Progenitor cell of endocrine pancreas (in vitro differentiated cells): Measurements from ENCODE around the gene TMEM30B. TPM values are rescaled to one million over a fixed set of nuclear protein-coding genes. Genes with fewer than 3 reads are reported as not detected.

Experiments
- DNase-seq: peaks from one replicate; pipeline ENCODE4 v3.0.0; 2021; ENCODE audit warnings: low spot score; ENCODE audit not compliant: unreplicated experiment
- H3K27ac Mint-ChIP-seq: 2 replicates; pipeline ENCODE4 v1.8.0; 2021; ENCODE audit warnings: mild to moderate bottlenecking, moderate library complexity, mixed read lengths
- H3K27me3 Mint-ChIP-seq: 2 replicates; pipeline ENCODE4 v1.8.0; 2021; ENCODE audit warnings: mixed read lengths
- H3K36me3 Mint-ChIP-seq: 2 replicates; pipeline ENCODE4 v1.8.0; 2022; ENCODE audit warnings: mixed read lengths; ENCODE audit not compliant: insufficient read depth
- H3K4me1 Mint-ChIP-seq: 2 replicates; pipeline ENCODE4 v1.8.0; 2021; ENCODE audit warnings: low read depth, mixed read lengths
- H3K4me3 Mint-ChIP-seq: 2 replicates; pipeline ENCODE4 v1.8.0; 2021; ENCODE audit warnings: low read depth, mild to moderate bottlenecking, moderate library complexity, mixed read lengths
- H3K9me3 Mint-ChIP-seq: 2 replicates; pipeline ENCODE4 v1.8.0; 2021; ENCODE audit warnings: low read depth, mixed read lengths
- CTCF ChIP-seq: fragments of 200-600 bp; sonication (generic); IDR thresholded peaks from one replicate; pipeline ENCODE4 v1.5.0; 2021; ENCODE audit warnings: antibody characterized with exemption, mild to moderate bottlenecking; ENCODE audit not compliant: unreplicated experiment
- total RNA-seq: library from RNA; stranded (reverse); gene quantifications from 2 replicates; pipeline ENCODE4 v1.2.1, GENCODE V29; 2021

TMEM30B gene
- total RNA-seq, 1 donor from 2014 or later: 28.1 TPM

DNA sequence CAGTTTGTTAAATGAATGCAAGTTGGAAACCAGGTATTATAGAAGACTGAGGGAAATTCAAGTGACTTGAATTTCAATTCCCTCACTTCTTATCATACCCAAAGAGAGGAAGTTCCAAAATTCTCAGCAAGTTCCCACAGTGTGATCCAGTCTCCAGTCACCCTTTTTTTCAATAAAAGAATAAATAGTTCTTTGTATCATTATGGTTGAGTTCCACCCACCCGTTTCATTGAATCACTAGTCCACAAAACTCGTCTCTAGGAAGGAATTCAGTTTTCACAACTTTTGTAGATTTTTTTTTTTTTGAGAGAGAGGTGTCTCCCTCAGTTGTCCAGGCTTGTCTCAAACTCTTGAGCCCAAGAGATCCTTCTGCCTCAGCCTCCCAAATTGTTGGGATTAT lies 1.6 kb upstream of the TMEM30B start:
- Mint-ChIP-seq H3K27me3 (no peaks in the 10 kb centered on the region), H3K9me3 (no peaks in the 10 kb centered on the region), H3K4me3 (no peak overlapping the region), H3K27ac (no peak overlapping the region), H3K36me3 (no peaks in the 10 kb centered on the region), H3K4me1 (peaks cover 35% of the 10 kb centered on the region)
- no peak for TF ChIP-seq CTCF
- no peak for DNase-seq

- no peak for TF ChIP-seq CTCF
- DNase-seq: no peak
- H3K27ac Mint-ChIP-seq: peak overlapping the region; percentile 97
- no peaks in the 10 kb centered on the region for H3K27me3 Mint-ChIP-seq
- peak overlapping the region; percentile 87 for H3K4me3 Mint-ChIP-seq
- no peaks in the 10 kb centered on the region for H3K9me3 Mint-ChIP-seq
- H3K4me1 Mint-ChIP-seq: peaks cover 38% of the 10 kb centered on the region
- peaks cover 1% of the 10 kb centered on the region for H3K36me3 Mint-ChIP-seq
These were observed 774 bp upstream of the TMEM30B start for GRCh38 chr14:61281948-61282275.

DNA sequence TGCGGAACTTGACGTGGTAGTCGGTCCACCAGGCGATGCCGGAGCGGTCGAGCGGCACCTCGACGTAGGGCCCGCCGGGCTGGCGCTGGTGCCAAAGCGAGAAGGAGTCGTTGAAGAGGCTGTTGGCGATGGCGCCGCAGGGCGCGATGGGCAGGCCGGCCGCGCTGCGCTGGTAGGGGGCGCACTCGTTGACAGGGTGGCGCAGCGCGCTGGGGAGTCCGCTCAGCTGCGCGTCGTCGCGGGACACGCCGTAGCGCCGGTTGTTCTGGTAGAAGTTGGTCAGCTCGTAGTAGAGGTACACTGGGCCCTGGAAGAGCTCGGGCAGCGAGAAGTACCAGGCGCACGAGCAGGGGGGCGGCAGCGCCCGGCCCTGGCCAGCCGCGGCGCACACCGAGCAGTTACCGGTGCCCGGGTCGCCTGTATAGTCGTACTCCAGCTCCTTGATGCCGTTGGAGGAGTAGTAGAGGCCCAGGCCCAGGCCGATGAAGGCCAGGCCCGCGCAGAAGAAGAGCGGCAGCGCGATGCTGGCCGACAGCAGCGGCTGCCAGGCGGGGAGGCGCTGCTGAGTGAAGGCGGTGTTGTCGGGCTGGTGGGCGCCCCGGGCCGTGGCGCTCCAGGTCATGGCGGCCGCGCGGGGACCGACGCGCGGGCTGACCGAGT lies 482 bp downstream of the TMEM30B start:
- peak; percentile 71 for TF ChIP-seq CTCF
- Mint-ChIP-seq H3K27ac (peak overlapping the region; percentile 95), H3K36me3 (peaks cover 1% of the 10 kb centered on the region), H3K4me1 (peaks cover 38% of the 10 kb centered on the region), H3K9me3 (no peaks in the 10 kb centered on the region), H3K27me3 (no peaks in the 10 kb centered on the region), H3K4me3 (peak overlapping the region; percentile 88)
- DNase-seq: peak; percentile 57

DNA sequence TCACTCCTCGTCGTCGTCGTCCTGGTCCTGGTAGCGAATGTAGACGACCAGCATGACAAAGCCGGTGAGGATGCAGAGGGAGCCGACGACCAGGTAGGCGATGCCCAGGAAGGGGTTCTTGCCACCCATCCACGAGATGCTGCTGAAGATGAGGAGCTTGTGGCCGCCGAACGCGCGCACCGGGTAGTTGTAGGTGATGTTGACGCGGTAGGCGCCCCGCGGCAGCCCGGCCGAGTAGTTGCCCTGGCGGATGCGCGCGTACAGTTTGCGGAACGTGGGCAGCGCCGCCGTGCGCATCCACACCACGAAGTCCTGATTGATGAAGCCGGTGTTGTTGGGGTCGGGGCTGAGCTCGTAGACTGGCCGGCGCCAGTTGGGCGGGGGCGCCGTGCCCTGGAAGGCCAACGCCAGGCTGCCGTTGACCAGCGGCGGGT lies 1.0 kb downstream of the TMEM30B start:
- peaks cover 33% of the 10 kb centered on the region for H3K4me1 Mint-ChIP-seq
- H3K36me3 Mint-ChIP-seq: peaks cover 1% of the 10 kb centered on the region
- no peaks in the 10 kb centered on the region for H3K27me3 Mint-ChIP-seq
- peak overlapping the region; percentile 95 for H3K27ac Mint-ChIP-seq
- DNase-seq: no peak
- no peak for TF ChIP-seq CTCF
- H3K9me3 Mint-ChIP-seq: no peaks in the 10 kb centered on the region
- peak overlapping the region; percentile 88 for H3K4me3 Mint-ChIP-seq

DNA sequence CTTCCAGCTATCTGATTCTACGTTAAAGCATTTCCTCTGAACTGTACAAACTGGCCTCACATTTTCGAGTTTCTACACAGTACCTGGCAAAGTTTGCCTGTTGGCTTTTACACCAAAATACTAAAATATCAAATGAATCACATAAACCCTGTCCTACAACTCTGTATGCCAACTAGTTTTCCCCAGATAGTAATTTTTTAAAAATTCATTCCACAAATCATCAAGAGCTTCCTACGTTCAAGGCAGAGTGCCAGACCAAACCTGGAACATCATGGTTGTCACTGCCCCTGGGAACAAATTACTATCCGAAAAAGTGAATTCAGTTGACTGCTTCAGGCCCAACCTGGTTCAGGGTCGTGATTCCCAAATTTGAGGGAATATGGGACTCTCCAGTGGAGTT lies 2.1 kb downstream of the TMEM30B start:
- Mint-ChIP-seq H3K4me1 (peaks cover 30% of the 10 kb centered on the region), H3K27ac (peak overlapping the region; percentile 1), H3K36me3 (peaks cover 1% of the 10 kb centered on the region), H3K9me3 (no peaks in the 10 kb centered on the region), H3K4me3 (peak overlapping the region; percentile 88), H3K27me3 (peaks cover 6% of the 10 kb centered on the region)
- TF ChIP-seq CTCF: no peak
- DNase-seq: no peak
